HG03139 (cell line): ENCODE results near the gene TCN1.
"Not testable (repeated sequence)": the region's sequence is repeated elsewhere in the genome, so short reads cannot be mapped to it uniquely, and the experiment has no call there.

Source experiments
- ATAC-seq: cut with Tn5 transposase; IDR thresholded peaks from one replicate; pipeline ENCODE4 v1.9.1; 2021; ENCODE audit not compliant: unreplicated experiment

TCN1 gene

DNA sequence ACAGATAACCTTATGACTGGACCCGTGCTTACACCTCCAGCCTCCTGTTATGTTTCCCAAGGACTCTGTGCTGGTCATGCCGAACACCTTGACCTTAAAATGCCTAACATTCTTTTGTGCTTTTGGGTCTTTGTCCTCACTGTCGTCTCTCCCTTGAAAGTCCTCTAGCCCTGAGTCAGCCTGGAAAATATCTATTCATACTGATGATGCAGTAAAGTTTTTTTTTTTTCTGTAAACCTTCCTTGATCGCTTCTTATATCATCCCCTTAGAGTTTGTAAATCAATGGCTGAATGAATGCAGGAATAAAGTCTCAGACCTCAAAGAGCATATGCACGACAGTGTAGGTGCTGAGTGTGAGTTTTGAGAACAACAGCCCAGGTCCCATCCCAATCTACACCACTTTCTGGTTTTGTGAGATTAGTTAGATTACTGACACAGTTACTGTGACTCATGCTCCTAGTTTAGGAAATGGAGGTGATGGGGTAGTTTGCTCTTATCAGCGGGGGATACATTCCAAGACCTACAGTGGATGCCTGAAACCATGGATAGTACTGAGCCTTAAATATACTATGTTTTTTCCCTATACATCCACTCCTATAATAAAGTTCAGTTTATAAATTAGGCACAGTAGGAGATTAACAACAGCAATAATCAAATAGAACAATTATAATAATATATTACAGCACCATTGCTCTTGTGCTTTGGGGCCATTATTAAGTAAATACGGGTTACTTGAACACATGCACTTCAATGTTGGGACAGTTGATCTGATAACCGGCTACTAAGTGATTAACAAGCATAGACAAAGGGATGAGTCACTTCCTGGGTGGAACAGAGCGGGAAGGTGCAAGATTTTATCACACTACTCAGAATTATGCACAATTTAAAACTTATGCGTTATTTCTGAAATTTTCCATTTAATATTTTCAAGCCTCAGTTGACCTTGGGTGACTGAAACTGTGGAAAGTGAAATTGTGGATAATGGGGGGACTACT is 8.6 kb downstream of the TCN1 start:
- ATAC-seq = no peak

DNA sequence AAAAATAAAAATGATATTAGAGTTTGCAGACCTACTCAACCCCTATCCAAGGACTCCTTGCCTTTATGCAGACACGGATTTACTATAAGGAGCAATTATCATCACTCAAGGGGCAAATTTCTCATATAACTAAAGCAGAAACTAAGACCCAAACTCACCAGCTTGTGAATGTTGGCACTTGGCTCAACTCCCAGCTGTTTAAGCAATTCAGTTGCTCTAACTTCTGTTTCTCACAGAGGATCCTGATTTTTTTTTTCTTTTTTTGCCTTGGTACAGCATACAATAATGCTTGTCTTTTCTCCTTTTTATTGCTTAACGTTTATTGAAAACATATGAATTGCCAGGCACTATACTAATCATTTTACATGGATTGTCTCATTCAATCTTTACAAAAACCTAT is 11.4 kb downstream of the TCN1 start:
- ATAC-seq = no peak

DNA sequence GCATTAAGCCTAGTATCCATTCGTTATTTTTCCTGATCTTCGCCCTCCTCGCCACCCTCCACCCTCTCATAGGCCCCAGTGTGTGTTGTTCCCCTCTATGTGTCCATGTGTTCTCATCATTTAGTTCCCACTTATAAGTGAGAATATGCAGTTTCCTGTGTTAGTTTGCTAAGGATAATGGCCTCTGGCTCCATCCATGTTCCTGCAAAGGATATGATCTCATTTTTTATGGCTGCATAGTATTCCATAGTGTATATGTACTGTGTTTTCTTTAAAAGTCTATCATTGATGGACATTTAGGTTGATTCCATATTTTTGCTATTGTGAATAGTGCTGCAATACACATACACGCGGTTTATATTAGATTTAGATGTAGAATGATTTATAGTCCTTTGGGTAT is 14.9 kb downstream of the TCN1 start:
- ATAC-seq = not testable (repeated sequence)

DNA sequence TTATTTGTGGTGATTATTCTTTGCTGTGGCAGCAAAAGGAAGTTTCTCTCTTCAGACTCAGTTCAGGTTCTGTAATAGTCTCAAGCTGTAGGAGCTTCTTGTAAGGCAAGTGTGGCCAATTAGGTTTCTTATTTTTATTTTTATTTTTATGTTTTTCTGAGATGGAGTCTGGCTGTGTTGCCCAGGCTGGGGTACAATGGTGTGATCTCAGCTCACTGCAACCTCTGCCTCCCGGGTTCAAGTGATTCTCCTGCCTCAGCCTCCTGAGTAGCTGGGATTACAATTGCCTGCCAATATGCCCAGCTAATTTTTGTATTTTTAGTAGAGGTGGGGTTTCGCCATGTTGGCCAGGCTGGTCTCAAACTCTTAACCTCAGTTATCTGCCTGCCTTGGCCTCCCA is 16.7 kb downstream of the TCN1 start:
- not testable (repeated sequence) for ATAC-seq

DNA sequence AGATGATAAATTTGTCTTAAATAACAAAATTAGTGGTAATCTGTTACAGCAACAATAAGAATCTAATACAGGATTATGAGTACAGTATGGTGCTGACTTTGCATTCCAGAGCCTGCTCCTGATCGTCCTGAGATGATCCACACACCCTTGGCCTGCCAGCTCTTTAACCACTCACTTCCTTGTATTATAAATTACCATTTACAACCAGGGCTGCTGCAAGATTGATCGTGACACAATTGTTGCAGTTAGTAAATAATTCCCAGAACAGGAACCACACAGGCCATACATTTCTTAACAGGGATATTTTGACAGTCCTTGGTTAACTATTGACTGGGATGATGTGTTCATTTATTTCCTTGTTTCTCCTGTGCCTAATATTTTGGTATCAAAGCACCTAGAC is 17.2 kb downstream of the TCN1 start:
- peak; percentile 87 for ATAC-seq

DNA sequence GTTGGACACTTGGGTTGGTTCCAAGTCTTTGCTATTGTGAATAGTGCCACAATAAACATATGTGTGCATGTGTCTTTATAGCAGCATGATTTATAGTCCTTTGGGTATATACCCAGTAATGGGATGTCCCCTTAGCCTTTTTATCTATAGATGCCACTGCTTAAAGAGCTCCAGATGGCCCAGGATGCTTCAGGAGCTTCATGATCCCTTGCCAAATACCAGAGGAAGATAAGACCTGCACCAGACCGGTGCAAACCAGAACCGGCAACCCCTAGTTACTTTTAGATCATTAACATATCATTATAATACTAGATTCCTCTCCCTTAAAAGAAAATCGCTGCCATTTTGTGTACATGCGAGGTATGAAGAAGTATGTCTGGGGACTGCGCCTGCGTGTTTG is 17.8 kb downstream of the TCN1 start:
- not testable (repeated sequence) for ATAC-seq

DNA sequence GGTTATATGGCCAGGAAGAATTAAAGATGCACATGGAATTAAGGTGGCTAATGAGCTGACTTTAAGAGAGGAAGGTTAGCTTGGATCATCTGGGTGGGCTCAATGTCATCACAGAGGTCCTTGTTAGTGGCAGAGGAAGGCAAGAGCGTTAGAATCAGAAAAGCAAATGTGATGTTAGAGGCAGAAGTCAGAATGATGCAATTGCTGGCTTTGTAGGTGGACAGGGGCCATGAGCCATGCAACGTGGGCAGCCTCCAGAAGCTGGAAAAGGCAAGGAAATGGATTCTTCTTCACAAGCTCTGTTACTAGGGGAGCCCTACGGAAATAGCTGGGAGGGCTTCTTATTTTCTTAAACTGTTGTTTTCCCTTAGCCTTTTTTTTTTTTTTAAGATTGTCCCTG is 18.7 kb downstream of the TCN1 start:
- ATAC-seq = no peak

DNA sequence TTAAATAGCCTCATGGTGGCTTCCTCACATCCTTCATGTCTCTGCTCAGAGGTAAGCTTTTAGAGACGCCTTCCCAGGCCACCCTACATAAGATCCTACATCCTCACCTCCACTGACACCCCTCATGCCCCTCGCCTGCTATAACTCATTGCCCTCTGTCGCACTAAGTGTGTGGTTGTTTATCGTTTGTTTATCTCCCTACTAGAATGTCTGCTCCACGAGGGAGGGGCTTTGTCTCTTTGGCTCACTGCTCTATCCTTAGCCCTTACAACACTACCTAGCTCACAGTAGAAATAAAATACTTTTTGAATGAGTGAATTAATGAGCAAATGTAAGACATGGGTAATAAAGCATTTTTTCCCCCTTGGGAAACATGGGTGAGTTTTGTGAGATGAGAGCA is 19.7 kb downstream of the TCN1 start:
- no peak for ATAC-seq

DNA sequence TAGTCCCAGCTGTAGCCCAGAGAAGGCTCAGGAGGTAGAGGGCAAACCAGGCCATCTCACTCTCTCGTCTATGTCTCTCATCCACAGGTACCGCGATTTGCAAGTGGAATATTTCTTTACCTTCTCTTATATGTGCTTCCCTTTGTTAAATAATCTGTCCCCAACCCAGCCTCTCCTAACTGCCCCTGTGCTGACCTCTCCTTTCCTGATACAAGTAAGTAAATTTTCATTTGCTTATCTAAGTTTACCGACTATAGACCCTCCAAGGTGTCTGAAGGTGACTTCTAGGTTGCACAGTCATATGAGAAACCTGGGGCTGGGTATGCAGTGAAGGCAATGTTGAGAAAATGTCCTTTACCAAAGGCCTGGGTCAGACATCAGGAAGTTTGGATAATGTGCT is 20.9 kb downstream of the TCN1 start, which contains the start of gene CBLIF:
TSS of gene CBLIF (minus strand) at position 101 of the 400 bp plus-strand sequence. CDS start at position 55, 46 bp downstream.
- ATAC-seq = no peak

DNA sequence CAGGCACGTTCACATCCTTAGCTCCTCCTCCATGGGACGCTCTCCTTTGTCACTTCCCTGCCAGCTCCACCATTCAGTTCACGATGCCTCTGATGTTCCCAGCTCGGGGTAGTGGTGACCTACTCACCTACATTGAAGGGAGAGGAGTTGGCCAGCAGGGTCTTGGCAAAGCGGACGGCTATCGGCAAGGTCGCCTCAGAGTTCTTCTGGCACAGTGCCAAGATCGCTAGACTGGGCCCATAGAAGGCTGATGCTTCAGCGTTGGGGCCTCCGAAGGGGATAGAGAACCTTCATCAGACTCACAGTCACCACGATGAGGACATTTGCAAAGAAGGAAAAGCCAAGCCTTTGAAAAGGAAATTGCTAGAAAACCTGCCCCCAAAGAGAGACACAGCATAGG is 24.0 kb downstream of the TCN1 start:
- ATAC-seq = no peak

DNA sequence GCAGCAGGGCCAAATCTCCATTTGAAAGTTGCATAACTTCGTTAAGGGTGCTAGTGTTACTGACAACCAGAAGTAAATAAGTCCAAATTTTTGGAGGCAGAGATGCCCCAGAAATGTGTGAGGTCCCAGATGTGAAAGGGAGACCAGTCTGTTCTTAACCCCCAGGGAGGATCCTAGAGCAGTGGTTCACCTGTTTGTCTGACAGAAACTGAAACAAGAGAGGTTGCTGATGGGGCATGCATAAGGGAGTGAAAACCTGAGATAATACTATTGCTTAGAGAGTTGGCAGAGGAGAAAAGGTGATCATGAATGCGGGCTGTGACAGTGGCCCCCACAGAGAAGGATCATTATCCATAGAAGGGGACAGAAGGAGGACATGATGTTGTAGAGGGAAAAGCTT is 24.8 kb downstream of the TCN1 start:
- no peak for ATAC-seq

DNA sequence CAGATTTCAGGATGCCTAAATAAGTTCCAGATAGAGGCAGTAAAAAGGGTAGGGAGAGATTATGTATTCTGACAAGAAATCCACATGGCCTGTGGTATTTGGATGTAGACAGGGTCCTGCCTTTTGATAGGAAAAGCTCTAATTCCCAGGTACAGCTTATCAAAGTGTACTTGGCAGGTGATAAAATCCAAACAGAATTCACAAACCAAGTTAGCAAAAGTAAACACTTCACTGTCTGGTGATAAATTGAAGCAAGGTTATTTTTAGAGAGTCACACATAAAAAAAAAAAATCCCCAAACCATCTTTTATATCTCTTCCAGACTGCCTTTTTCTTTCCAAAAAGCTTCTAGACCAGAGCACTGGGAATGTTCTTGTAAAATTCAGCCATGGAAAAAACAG is 26.7 kb downstream of the TCN1 start:
- ATAC-seq = no peak

DNA sequence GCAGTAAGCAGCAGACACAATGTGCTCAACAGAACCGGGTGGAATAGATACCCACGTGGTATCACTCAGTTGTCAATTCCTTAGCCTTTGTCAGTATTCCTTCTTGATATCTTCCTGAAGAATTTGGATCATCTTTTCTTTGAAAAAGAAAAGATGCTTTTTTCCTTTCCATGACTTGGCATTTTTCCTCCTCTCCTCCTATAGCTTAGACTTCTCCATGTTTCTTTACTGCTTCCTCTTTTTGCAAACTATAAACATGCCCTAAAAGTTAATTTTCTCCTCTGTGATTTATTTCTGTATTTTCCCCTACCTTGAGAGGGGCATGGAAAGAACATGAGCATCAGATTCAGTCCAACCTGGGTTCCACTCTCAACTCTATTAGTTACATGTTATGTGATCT is 32.7 kb downstream of the TCN1 start:
- ATAC-seq = no peak

DNA sequence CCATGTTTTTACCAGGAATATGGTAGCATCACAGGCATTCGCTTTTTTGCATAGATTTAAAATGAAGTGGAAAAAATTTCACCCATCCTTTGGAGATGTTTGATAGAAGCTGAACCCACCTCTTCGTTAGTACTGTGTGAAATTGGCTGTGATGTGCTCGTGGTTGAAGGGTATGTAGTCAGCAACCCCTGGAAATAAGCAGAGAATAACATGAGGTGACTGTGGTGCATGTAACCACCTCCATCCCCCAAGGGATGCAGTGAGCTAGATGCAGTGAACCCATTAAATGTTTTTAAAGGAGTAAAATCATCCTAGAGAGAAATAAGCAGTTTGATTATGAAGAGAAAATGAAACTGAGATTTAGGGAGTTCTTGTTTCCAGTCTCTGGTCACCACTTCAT is 36.9 kb downstream of the TCN1 start:
- no peak for ATAC-seq

DNA sequence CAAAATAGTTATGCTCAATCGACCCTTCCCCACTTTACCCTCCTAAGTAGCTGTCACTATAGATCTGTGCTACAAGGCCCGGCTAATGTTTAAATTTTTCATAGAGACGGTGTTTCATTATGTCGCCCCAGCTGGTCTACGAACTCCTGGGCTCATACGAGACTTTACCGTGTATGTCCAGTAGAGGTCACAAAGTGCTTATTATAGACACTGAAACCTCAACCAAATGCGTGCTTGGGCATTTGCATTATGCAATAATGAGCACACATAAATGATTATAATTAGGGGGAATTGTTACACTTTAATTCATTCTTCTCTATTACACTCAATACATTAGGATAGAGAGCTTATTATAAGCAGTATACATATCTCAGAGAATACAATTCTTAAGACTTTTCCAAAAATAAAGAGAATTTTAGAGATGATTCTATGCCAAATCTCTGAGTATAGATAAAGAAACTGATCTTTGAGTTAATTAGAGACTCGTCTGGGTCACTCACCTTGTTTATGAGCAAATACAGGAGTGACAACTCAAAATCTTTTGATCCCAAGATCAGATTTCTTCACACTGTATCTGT is 43.2 kb downstream of the TCN1 start:
- ATAC-seq = peak; percentile 78

DNA sequence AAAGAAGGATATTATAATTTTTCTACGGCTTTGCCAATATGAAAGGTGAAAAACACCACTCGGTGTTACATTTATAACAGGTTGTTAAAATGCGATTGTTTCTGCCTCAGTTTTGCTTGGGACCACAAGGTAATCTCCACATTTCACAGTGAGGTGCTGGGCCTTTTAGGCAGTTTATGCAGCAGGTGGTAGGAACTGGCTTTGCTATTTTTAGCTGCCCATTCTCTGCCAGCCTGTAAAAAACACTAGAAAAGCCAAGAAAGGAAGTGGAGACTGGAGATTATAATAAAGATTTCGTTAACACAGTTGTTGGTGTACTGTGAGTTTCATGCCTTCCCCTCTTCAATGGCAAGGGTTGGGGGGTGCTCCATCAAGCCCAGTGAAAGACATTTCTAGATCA is 47.7 kb downstream of the TCN1 start:
- no peak for ATAC-seq

DNA sequence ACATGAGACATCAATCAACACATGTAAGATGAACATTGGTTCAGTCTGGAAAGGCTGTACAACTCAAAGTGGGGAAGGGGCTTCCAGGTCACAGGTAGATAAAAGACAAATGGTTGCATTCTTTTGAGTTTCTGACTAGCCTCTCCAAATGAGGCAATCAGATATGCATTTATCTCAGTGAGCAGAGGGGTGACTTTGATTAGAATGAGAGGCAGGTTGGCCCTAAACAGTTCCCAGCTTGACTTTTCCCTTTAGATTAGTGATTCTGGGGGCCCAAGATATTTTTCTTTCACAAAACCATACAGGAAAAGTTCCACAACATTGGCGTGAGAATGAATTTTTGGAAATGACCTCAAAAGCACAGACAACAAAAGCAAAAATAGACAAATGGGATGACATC is 49.9 kb downstream of the TCN1 start:
- not testable (repeated sequence) for ATAC-seq

DNA sequence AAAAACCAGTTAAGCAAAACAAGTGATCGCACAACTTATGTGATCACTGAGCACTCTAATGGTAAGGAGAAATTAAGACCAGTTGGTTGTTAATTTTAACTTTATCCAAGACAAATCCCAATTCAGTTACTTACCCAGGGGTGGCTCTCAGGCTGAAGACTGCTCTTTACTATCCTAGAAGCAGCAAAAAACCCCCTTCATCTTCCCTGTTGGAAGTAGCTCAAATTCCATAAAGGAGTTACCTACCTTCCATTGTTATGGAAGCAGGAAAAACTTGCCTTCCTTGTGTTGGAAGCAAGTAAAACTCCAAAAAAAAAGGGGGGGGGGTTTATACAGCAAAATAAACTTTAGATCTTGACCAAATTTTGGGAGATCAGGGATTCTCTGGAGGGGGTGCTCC is 50.5 kb downstream of the TCN1 start:
- ATAC-seq = no peak

DNA sequence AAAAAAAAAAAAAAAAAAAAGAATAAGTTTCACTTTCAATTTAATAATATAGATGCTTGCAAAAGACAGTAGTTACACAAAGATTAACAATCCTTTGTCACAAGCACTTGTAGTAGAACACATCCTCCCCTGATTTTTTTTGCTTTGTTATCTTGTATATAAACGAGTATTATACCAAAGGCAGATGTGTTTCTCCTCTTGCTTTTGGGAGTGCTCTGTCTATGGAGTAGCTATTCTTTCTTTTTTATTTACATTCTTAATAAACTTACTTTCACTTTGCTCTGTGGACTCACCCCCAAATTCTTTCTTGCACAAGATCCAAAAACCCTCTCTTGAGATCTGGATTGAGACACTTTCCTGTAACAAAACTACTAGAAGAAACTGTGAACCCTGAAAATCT is 52.3 kb downstream of the TCN1 start:
- no peak for ATAC-seq

DNA sequence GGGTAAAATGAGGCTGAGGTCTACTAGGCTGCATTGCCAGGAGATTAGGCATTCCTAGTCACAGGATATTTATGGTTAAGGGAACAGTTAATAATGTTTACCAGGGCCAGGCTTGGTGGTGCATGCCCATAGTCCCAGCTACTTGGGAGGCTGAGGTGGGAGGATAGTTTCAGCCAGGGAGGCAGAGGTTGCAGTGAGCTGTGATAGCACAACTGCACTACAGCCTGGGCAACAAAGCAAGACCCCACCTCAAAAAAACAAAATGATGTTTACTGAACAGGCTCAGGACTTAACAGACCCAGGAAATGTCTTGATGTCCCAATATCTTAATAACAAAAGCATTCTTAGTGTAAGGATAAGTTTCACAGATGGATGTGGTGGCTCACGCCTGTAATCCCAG is 52.9 kb downstream of the TCN1 start:
- no peak for ATAC-seq

DNA sequence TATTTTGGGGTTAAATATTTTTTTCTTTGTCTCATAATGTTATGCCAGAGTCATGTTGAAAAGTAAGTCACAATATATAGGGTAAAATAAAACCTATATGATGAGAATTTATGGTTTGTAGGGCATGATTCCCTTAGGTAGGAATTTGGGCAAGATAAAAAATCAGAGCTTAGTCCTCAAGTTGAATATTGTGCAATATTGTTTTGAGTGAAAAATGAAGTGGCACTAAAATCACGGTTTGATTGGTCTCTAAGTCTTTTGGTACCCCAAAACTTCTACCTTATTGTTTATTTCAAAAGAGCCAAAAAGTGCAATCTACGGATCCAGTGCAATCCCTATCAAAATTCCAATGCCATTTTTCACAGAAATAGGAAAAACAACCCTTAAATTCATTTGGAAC is 54.1 kb downstream of the TCN1 start:
- ATAC-seq = no peak

DNA sequence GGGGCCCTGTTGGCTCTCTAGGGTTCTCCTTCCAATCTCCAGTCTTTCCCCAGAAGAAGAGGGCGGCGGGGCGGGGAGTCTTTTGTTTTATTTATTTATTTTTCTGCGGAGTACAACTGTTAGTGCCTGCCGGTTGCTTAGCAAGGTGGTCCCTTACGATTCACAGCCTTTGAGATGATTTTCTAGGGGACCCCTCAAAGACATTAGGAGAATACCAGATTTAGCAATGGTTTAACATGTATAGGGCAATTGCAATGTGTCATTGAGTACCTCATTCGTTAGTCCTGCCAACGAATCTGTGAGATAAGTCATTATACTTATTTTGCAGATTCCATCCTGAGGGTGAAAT is 55.4 kb downstream of the TCN1 start:
- ATAC-seq = no peak
